Measurements from ENCODE around the gene PARD3. TPM values are rescaled to one million over a fixed set of nuclear protein-coding genes. Genes with fewer than 3 reads are reported as not detected.

Gene PARD3
- total and polyA plus RNA-seq, 2 donors (not counting 3 experiments of a cell fraction or from before 2014, with no cell fraction given), result 7.3 to 24.1 TPM

DNA sequence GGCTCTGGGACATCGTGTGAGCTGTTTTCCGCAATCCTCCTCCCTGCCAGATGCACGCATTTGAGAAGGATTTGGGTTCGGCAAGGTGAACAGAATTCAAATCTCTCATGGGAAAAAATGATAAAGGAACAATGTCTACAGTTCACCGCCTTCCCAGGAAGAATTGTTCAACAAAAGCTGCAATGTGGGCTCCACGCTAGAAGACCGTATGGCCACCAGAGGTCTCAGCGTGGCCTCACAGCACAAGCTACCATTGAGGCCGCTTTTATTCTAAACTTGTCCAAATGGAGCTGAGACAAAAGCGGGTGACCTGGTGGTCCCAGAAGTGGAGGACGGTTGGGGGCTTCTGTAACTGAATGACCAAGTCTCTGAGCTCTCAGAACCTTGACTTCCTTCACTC, 733.1 kb downstream of the PARD3 start:
- FAIRE-seq, result no peak
- Histone ChIP-seq H3K9me3 (replicated peaks; ENCODE audit: control insufficient read depth, insufficient read depth, low read length) (peaks cover 2% of the 10 kb centered on the region), H2AFZ (ENCODE audit: low read depth, low read length) (no peak overlapping the region), H3K36me3 (ENCODE audit: control insufficient read depth in 2 of 2, extremely low read depth in 1 of 2, insufficient read depth in 2 of 2, low read length in 2 of 2) (no peaks in the 10 kb centered on the region), H3K9me1 (replicated peaks; ENCODE audit: control insufficient read depth, extremely low read depth, insufficient read depth, low read length) (no peaks in the 10 kb centered on the region), H3K4me3 (replicated peaks in 1 of 3; ENCODE audit: insufficient read depth in 1 of 3, low read depth in 1 of 3, low read length in 3 of 3) (no peak overlapping the region), H3K4me2 (ENCODE audit: insufficient read depth, low read length) (no peak overlapping the region), H3K79me2 (ENCODE audit: control insufficient read depth, insufficient read depth, low read length) (no peaks in the 10 kb centered on the region), H3K4me1 (ENCODE audit: control insufficient read depth, extremely low read depth, insufficient read depth, low read length) (peaks cover 6% of the 10 kb centered on the region), H3K9ac (replicated peaks; ENCODE audit: extremely low read depth, insufficient read depth, low read length) (no peak overlapping the region), H3K27me3 (ENCODE audit: control insufficient read depth in 2 of 2, insufficient read depth in 2 of 2, low read length in 2 of 2) (peaks cover 0 to 3% of the 10 kb centered on the region in 2 experiments), H3K27ac (ENCODE audit: insufficient read depth, low read depth, low read length) (no peak overlapping the region), H4K20me1 (replicated peaks; ENCODE audit: control insufficient read depth, extremely low read depth, insufficient read depth, low read length) (no peaks in the 10 kb centered on the region)
- ChIA-PET POLR2A (no interaction called here), CTCF (interaction anchor here (0.7 to 2.1 kb wide), 8 partner anchors 57 to 749 kb away, joined by 3 to 22 read pairs (median 4); no protein-coding TSS in a partner anchor)
- TF ChIP-seq CTCF (IDR thresholded peaks at IDR 0.05; ENCODE audit: extremely low read depth in 1 of 2, insufficient read depth in 1 of 2, low read depth in 1 of 2, low read length in 2 of 2) (peak in 1 of 2 donors; percentile 27), POLR2A (IDR thresholded peaks at IDR 0.05; ENCODE audit: low read depth, low read length) (no peak)
- no TSS peak for BruUV-seq (replicated peaks)
- intact Hi-C loops (cut with micrococcal nuclease) (no loop called here), dilution Hi-C loops (cut with MboI; ENCODE audit: extremely low pct_ligation_motif_present, low sequenced_read_pairs) (no loop called here)
- DNase-seq (ENCODE audit: low read depth, low spot score), result no peak

DNA sequence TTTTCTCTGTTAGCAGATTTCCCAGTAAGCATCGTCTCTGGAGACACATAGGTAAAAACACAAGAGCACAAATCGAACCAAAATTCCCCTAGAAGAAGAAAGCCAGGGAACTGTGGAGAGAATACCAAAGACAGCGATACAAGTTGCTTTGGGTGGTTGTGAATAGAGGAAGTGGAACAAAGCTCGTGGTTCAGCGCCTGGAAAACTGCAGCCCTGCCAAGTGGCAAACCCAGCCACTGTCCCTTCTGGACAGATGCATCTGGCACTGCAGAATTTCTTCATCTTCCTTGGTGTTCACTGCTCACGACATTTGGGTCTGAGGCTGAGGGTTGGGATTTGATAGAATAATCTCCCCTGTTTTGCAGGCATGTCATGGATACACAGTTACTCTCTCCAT, 733.8 kb downstream of the PARD3 start:
- FAIRE-seq (no peak), DNase-seq (ENCODE audit: low read depth, low spot score) (no peak)
- BruUV-seq (replicated peaks), result no TSS peak
- Histone ChIP-seq H3K36me3 (ENCODE audit: control insufficient read depth in 2 of 2, extremely low read depth in 1 of 2, insufficient read depth in 2 of 2, low read length in 2 of 2) (no peaks in the 10 kb centered on the region), H2AFZ (ENCODE audit: low read depth, low read length) (no peak overlapping the region), H3K9ac (replicated peaks; ENCODE audit: extremely low read depth, insufficient read depth, low read length) (no peak overlapping the region), H3K27ac (ENCODE audit: insufficient read depth, low read depth, low read length) (no peak overlapping the region), H3K4me1 (ENCODE audit: control insufficient read depth, extremely low read depth, insufficient read depth, low read length) (peaks cover 6% of the 10 kb centered on the region), H3K4me2 (ENCODE audit: insufficient read depth, low read length) (no peak overlapping the region), H3K4me3 (replicated peaks in 1 of 3; ENCODE audit: insufficient read depth in 1 of 3, low read depth in 1 of 3, low read length in 3 of 3) (no peak overlapping the region), H4K20me1 (replicated peaks; ENCODE audit: control insufficient read depth, extremely low read depth, insufficient read depth, low read length) (no peaks in the 10 kb centered on the region), H3K27me3 (ENCODE audit: control insufficient read depth in 2 of 2, insufficient read depth in 2 of 2, low read length in 2 of 2) (peaks cover 0 to 2% of the 10 kb centered on the region in 2 experiments), H3K79me2 (ENCODE audit: control insufficient read depth, insufficient read depth, low read length) (no peaks in the 10 kb centered on the region), H3K9me1 (replicated peaks; ENCODE audit: control insufficient read depth, extremely low read depth, insufficient read depth, low read length) (no peaks in the 10 kb centered on the region), H3K9me3 (replicated peaks; ENCODE audit: control insufficient read depth, insufficient read depth, low read length) (peaks cover 2% of the 10 kb centered on the region)
- ChIA-PET CTCF (interaction anchor here (1.1 to 2.1 kb wide), 5 partner anchors 58 to 749 kb away, joined by 3 to 22 read pairs (median 4); no protein-coding TSS in a partner anchor), POLR2A (no interaction called here)
- intact Hi-C loops (cut with micrococcal nuclease) (no loop called here), dilution Hi-C loops (cut with MboI; ENCODE audit: extremely low pct_ligation_motif_present, low sequenced_read_pairs) (no loop called here)
- TF ChIP-seq EZH2 (IDR thresholded peaks at IDR 0.05; ENCODE audit: borderline replicate concordance, low read depth, low read length, severe bottlenecking) (no peak), FOS (IDR thresholded peaks at IDR 0.05; ENCODE audit: borderline replicate concordance, insufficient read depth, low read length) (no peak), MYC (IDR thresholded peaks at IDR 0.05; ENCODE audit: low read depth, low read length) (no peak), CTCF (IDR thresholded peaks at IDR 0.05; ENCODE audit: extremely low read depth in 1 of 2, insufficient read depth in 1 of 2, low read depth in 1 of 2, low read length in 2 of 2) (no peak), JUN (IDR thresholded peaks at IDR 0.05; ENCODE audit: borderline replicate concordance, insufficient read depth, insufficient read length, low read depth) (no peak), GATA2 (IDR thresholded peaks at IDR 0.05; ENCODE audit: insufficient read depth, insufficient read length, low read depth, low read length) (no peak), POLR2A (IDR thresholded peaks at IDR 0.05; ENCODE audit: low read depth, low read length) (no peak), POLR2AphosphoS5 (IDR thresholded peaks at IDR 0.05; ENCODE audit: insufficient read depth, low read depth, low read length) (no peak), MAX (IDR thresholded peaks at IDR 0.05; ENCODE audit: insufficient read depth, insufficient read length) (no peak)
